Measurements from ENCODE around the gene CRACDL.

The CRACDL gene

GRCh38 chr2:98830571-98831145 is 105.4 kb downstream of the CRACDL start:
- Histone ChIP-seq H3F3A (ENCODE audit: control insufficient read depth, insufficient read depth) (no peaks in the 10 kb centered on the region), H3K4me3 (ENCODE audit: low read length) (no peak overlapping the region), H3K27me3 (ENCODE audit: control insufficient read depth, low read length) (peaks cover 2% of the 10 kb centered on the region; the same call in 1 of the 2 replicates), H3K79me2 (ENCODE audit: control insufficient read depth, low read length) (no peaks in the 10 kb centered on the region), H3K27ac (ENCODE audit: low read depth, low read length) (no peak overlapping the region), H3K9me2 (replicated peaks; ENCODE audit: control insufficient read depth, low read length) (no peaks in the 10 kb centered on the region), H3K9me3 (ENCODE audit: control insufficient read depth, insufficient read depth, low read length) (no peaks in the 10 kb centered on the region), H3K4me2 (ENCODE audit: low read length) (no peak overlapping the region), H3K36me3 (ENCODE audit: control insufficient read depth, low read length) (no peaks in the 10 kb centered on the region), H3K4me1 (ENCODE audit: control insufficient read depth, low read length) (no peaks in the 10 kb centered on the region), H4K20me1 (ENCODE audit: control insufficient read depth, insufficient read depth, low read depth, low read length) (no peaks in the 10 kb centered on the region)
- no peak for TF ChIP-seq EZH2phosphoT487 (IDR thresholded peaks at IDR 0.05; ENCODE audit: borderline replicate concordance, low read length)
- no peak for TF ChIP-seq CTCF (IDR thresholded peaks at IDR 0.05; ENCODE audit: low read depth, low read length, poor library complexity, severe bottlenecking)

- H3K36me3 ChIP-seq (ENCODE audit: control insufficient read depth, low read length): no peaks in the 10 kb centered on the region
- no peak overlapping the region for H3K4me3 ChIP-seq (ENCODE audit: low read length)
- peaks cover 2% of the 10 kb centered on the region; the same call in 1 of the 2 replicates for H3K27me3 ChIP-seq (ENCODE audit: control insufficient read depth, low read length)
- H4K20me1 ChIP-seq (ENCODE audit: control insufficient read depth, insufficient read depth, low read depth, low read length): no peaks in the 10 kb centered on the region
- no peaks in the 10 kb centered on the region for H3K4me1 ChIP-seq (ENCODE audit: control insufficient read depth, low read length)
- H3K79me2 ChIP-seq (ENCODE audit: control insufficient read depth, low read length): no peaks in the 10 kb centered on the region
- no peaks in the 10 kb centered on the region for H3F3A ChIP-seq (ENCODE audit: control insufficient read depth, insufficient read depth)
- H3K4me2 ChIP-seq (ENCODE audit: low read length): no peak overlapping the region
- H3K27ac ChIP-seq (ENCODE audit: low read depth, low read length): no peak overlapping the region
- H3K9me3 ChIP-seq (ENCODE audit: control insufficient read depth, insufficient read depth, low read length): no peaks in the 10 kb centered on the region
- TF ChIP-seq CTCF (IDR thresholded peaks at IDR 0.05; ENCODE audit: low read depth, low read length, poor library complexity, severe bottlenecking) (no peak), EZH2phosphoT487 (IDR thresholded peaks at IDR 0.05; ENCODE audit: borderline replicate concordance, low read length) (no peak)
- no peaks in the 10 kb centered on the region for H3K9me2 ChIP-seq (replicated peaks; ENCODE audit: control insufficient read depth, low read length)
Observed at GRCh38 chr2:98829581-98830270, 106.3 kb downstream of the CRACDL start.

GRCh38 chr2:98828793-98829371 is 107.1 kb downstream of the CRACDL start:
- Histone ChIP-seq H3K4me2 (ENCODE audit: low read length) (no peak overlapping the region), H3K4me3 (ENCODE audit: low read length) (no peak overlapping the region), H3K27me3 (ENCODE audit: control insufficient read depth, low read length) (peaks cover 4% of the 10 kb centered on the region; the same call in 1 of the 2 replicates), H3K27ac (ENCODE audit: low read depth, low read length) (no peak overlapping the region), H3K9me2 (replicated peaks; ENCODE audit: control insufficient read depth, low read length) (no peaks in the 10 kb centered on the region), H3K9me3 (ENCODE audit: control insufficient read depth, insufficient read depth, low read length) (no peaks in the 10 kb centered on the region), H3K36me3 (ENCODE audit: control insufficient read depth, low read length) (no peaks in the 10 kb centered on the region), H3F3A (ENCODE audit: control insufficient read depth, insufficient read depth) (no peaks in the 10 kb centered on the region), H3K4me1 (ENCODE audit: control insufficient read depth, low read length) (no peaks in the 10 kb centered on the region), H4K20me1 (ENCODE audit: control insufficient read depth, insufficient read depth, low read depth, low read length) (no peaks in the 10 kb centered on the region), H3K79me2 (ENCODE audit: control insufficient read depth, low read length) (no peaks in the 10 kb centered on the region)
- TF ChIP-seq CTCF (IDR thresholded peaks at IDR 0.05; ENCODE audit: low read depth, low read length, poor library complexity, severe bottlenecking) (no peak), EZH2phosphoT487 (IDR thresholded peaks at IDR 0.05; ENCODE audit: borderline replicate concordance, low read length) (no peak)

Data from DOHH2 (cell line).